HG03175 (cell line): Measurements from ENCODE around the gene BUD13.

Source experiments
- ATAC-seq: cut with Tn5 transposase; IDR thresholded peaks from one replicate; pipeline ENCODE4 v1.9.1; 2021; ENCODE audit warnings: mild to moderate bottlenecking, moderate library complexity; ENCODE audit not compliant: unreplicated experiment

The BUD13 gene

DNA sequence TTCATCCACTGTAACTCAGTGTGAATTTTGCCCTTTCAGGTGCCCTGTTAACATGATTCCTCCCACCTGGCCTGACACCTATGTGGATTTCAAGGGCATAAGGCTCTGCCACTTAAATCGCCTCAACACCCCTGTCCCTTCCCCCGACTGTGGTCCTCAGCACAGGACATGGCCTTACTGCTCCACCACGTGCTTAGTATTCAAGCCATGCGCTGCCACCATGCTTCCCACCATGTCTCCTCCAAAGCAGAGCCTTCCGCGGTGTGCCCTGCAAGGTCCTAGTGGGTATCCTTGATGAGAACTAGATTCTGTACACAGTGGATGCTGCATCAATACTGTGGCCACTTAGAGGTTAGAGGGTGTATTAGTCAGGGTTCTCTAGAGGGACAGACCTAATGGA lies 51.9 kb downstream of the BUD13 start:
- no peak for ATAC-seq

DNA sequence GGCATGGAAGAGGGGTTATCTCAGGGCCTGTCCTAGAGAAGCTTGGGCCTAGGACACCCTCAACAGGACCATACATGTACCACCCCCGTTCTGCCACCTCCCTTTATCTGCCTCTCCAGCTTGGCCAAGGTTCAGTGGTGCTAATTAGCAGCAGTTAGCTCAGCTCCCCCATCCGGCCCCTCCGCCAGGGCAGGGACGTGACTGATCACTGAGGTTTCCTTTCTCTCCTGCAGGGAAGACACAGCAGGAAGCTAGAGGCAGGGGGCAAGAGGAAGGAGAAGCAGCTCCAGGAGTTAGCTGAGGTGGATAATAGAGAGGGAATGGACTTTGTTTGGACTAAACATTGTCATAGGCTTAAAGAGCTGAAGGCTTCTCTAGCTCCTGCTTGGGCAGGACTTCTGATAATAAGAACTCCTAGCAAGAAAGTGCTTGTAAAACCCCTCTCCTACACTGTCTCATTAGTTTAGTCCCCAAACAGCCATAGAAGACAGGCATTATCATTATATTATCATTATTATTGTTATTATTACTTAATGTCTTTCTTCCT lies 53.8 kb downstream of the BUD13 start:
- no peak for ATAC-seq

DNA sequence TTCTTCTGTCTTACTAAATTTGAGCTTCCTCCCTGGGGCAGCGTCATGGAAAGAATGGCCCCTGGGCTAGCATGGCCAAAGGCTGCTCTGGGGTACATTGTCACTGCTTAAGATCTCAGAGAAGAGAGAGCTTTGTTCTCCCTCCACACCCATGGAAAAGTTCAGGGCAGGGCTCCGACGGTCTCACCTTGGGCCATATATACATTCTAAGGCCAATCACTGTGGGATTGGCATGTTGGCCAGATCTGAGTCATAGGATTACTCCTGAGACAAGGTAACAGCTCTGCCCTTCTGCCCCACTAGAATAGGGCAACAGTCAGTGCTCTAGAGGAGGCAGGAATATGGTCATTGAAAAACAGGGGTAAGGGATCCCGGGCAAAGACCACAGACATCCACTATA lies 56.2 kb downstream of the BUD13 start:
- ATAC-seq: no peak

DNA sequence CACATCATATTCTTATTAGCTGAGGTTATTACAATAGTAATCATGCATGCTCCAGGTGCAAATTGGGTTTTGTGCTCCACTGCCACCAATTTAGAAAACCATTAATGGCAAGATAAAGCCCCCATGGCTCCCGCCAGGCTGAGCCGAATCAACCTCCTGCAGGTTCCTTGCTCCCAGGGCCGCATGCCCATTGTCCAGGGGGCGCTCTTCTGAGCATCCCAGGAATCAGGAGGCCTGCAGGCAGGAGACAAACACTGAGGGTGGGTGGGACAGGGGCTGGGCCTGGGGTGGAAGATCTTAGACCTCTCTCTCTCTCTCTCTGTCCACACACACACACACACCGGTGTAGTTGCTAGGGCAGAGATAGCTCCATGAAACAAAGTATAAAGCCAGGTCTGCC lies 57.4 kb downstream of the BUD13 start:
- no peak for ATAC-seq

DNA sequence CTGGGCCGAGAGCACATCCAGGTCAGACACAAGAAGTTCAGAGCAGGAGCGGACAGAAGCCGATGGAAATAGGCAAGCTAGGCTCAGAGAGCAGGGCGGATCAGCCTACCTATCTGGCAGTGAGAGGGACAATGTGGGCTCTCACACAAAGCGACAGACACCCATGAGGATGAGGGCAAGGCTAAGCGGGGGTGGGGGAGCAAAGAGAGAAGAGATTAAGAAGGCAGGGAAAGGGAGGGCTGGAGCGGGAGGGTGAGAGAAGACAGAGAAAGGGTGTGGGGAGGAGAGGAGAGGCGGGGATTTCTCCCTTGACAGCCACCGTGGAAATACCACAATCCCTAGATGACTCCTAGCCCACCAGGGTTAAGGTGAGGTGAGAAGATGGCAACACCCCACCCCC lies 57.9 kb downstream of the BUD13 start:
- ATAC-seq: no peak

DNA sequence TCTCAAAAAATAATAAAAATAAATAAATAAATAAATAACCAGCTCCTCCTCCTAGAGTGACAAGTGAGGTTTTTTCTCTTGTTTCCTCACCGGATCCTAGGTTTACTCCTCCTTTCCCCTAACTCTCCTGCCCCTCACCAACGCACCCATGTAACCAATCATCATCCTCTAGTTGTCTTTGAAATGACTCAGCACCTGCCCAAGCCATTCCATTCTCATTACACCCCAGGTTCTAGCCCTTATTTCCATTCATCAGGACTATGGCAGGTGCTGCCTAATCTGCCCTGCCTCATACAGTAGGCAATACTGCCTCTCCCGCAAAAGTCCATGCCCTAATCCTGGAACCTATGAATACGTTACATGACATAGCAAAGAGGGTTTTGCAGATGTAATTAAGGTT lies 60.4 kb downstream of the BUD13 start:
- no peak for ATAC-seq

DNA sequence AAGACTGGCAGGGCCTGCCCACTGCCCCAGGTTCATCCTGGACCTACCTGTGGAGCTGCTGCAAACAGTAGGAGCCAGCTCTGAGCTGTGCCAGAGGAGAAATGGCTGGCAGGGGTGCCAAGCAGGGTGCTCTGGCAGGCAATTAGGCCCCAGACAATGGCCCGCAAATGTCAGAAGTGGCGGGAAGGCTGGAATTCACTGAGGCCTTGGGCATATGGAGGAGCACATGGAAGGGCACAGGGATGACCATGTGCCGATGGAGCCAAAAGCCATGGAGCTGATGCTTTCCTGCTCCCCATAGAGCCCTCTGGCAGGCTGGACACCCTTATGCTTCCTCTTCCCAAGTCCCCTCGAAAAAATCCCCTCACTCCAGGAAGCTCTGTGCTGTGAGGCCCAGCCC lies 62.0 kb downstream of the BUD13 start:
- ATAC-seq: no peak

DNA sequence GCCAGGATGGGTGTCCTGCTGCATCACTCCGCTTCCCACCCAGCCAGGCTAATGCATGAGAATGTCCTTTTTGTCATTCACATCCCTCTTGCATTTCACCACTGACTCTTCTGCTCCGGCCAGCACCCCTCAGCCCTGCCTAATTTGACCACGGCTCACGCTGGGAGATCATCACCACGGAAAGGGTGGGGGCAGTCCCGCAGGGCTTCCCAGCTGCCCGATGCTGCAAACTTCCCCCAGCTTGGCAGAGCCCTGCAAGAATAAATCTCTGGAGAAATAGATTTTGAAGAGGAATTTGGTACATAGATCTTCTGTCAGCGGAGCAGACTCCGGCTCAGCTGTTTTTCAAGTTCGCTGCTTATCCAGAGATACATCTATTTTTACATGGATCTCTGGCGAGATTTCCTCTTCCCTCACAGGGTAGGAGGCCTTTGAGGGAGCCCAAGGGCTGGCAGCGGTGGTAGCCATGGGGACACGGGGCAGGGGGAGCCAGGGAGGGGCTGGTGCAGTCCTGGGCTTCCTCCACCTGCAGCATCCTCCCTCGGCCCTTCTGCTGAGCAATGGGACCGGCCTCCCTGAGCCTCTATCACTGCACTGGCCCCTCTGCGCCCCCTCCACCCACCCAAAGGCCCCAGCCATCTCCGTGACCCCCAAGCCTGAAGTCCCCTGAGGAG lies 62.6 kb downstream of the BUD13 start:
- ATAC-seq: no peak

DNA sequence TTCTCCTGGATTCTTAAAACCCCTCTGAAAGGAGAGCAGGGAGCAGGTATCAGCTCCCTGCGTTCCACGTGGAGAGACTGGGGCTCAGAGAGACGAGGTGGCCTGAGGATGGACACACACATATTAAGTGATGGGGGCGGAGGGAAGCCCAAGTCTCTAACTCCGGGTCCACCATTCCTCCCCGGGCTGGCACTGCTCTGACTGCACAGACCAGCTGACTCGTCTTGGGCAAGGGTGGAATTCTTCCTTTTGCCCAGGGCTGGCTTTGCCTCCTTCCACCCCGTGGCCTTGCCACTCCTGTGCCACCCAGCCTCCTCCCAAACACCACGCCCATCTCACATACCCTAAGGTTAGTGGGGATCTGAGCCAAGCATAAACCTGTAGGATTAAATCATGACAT lies 65.0 kb downstream of the BUD13 start:
- ATAC-seq: no peak

DNA sequence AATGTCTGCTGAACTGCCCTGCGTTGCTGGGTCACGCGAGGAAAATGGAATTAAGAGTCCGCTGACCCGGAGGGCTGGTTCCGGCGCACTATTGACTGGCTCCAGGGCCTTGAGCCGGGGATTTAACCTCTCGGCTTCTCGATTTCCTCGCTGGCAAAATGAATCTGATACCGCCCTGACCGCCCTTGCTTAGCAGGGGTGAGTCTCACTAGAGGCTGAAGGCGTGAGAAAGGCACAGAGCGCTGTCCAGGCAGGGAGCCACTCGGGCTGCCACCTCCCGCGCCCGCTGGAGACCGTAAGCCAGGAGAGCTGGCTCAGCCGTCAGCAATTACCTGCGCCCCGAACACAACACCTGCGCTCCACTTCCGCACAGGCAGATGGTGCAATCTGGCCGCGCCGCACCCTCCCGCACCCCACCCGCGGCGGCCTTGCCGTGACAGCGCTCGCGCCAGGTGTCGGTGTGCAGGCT lies 65.6 kb downstream of the BUD13 start:
- ATAC-seq: no peak

DNA sequence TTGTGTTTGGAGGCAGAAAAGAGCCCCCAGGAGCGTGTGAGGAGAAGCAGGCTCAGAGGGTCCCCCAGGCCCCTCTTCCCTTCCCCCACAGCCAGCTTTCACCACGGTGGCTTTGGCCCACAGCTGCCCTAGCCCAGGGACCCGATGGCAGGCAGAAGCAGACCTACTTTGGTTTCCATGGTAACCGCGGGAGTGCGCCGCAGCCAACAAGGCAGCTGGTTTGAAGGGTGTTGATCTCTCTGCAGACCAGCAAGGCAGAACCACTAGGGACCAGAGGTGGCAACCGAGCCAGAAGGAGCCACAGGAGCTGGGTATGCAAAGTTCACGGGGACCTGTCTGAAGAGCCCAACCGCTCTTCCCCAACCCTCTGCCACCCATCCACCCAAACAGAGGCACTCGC lies 69.4 kb downstream of the BUD13 start:
- ATAC-seq: no peak

DNA sequence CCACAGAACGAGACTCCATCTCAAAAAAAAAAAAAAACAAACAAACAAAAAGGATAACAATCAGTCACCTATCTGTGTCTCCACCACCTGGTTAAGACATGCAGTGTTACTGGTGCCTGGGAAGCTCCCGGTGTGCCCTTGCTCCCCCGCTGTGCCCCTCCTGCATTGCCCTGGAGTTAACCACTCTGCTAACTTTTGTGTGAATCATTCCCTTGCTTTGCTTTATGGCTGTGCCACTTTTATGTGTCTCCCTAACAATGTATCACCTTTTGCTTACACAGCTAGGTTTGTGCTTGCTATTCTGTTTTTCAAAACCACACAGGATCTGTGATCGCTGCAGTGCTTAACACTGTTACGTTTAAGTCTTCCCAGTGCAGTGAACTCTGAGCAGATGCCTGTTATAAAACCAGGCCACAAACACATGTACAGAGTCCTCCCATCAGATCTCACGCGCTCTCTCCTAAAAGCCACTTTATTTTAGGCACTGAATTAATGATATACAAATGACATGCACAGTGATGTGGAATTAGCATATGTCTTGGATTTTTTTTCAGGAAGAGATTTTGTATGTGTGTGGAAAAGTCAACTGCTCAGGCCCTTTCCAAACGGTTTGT lies 69.9 kb downstream of the BUD13 start:
- ATAC-seq: no peak

DNA sequence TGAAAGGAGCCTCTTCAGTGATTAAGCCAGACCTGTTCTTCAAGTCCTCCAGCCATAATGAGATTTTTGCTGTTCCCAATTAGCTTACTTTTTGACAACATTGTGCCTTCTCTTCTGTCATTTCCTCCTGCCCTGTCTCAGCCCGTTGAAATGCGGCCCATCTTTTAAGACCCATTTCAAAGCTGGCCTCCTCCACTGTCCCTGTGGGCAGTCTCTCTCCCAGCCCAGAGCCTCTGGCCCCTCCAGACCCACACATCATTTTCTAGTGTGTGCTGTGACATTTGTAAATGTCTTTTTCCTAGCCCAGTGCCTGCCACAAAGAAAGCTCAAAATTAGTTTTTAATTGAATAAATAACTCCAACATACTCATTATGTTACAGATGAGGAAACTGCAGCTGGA lies 70.9 kb downstream of the BUD13 start:
- no peak for ATAC-seq

DNA sequence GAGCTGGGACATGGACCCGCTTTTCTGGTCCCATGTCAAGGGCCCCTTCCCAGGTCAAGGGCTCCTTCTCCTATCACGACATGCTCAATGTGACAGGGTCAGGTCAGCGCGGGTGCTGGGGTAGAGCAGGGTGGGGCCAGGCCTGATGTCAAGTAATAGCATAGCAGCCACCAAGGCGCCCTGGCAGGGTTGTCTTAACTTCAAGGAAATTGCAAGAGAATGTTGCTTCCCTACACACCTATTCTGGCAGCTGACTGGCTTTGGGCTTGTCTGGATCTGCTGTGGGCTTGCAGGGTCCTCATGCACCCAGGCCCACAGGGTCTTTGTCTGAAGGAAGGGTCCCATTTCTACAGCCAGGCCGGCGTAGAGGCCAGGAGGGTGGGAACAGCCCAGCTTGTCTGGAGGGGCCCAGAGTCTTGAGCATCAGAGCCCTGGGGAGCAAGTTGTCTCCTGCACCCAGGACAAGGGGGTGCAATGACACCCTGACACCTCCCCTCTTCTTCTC lies 71.4 kb downstream of the BUD13 start:
- ATAC-seq: no peak

DNA sequence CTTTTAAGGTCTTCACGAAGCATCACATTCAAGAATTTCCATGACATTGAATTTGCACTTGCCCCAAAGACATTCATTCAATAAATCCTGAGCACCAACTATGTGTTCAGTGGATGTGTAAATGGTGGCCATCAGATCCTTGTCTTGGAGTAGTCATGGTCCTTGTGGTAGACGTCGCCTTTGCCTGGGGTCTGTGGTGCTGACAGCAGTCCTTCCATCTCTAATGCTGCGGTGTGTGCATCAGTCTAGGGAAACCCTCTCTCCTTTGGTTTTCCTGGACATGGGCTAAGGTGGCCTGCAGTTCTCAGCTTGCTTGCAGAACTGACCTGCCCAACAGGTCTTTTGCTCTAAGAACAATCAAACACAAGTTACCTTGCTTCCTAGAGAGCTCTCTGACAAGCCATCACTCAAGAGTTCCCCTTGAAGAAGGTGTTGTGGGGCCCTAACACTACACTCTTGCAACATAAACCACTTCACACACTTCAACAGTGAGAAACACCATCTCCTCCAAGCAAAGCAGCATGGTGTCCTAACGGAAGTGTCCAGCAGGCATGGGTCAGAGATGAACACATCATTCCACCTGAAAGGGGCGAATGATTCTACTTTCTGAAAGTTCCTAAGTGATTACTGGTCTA lies 72.1 kb downstream of the BUD13 start:
- no peak for ATAC-seq
